Measurements from ENCODE around the gene PTPRA.

The PTPRA gene

DNA sequence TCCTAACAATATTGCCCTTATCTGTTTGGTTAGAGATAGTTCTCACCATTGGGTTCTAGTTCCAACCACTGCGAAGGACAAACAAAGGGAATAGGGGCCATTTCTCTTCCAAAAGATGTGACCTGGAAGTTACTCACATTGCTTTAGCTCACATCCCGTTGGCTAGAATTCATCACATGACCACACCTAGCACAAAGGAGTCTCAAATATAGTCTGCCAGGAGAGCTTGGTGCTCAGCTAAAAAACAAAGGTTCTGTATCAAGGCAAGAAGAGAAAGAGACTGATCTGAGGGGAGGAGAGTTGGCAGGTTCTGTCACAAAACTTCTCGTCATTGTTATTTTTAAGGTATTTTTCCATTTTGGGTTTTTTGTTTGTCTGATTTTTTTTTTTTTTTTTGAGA is 100.3 kb downstream of the PTPRA start:
- TF ChIP-seq CTCF (IDR thresholded peaks at IDR 0.05), result no peak
- H3K27me3 ChIP-seq, result no peaks in the 10 kb centered on the region
- H3K27ac ChIP-seq, result no peak overlapping the region
- no peaks in the 10 kb centered on the region for H3K9me3 ChIP-seq
- no peak overlapping the region for H3K4me3 ChIP-seq (ENCODE audit: low read depth in 1 of 2, low read length in 1 of 2)
- H3K4me1 ChIP-seq (ENCODE audit: control insufficient read depth in 1 of 2, insufficient read depth in 1 of 2, low read depth in 1 of 2, low read length in 1 of 2), result no peaks in the 10 kb centered on the region
- peaks cover 8% of the 10 kb centered on the region for H3K36me3 ChIP-seq

DNA sequence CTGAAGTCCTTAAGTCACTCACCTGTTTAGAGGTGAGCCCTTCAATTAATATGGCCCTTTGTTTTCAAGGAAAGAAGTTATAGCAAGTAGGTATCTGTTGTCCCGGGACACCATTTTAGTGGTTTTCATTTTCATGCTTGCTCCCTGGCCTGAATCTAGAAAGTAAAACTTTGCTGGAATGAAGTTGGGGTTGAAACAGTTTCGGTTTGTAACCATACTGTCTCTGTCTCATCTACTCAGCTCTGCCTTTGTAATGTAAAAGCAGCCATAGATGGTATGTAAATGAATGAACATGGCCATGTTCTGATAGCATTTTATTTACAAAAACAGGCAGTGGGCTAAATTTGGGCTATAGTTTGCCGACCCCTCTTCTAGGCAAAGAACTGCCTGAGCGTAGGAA is 105.2 kb downstream of the PTPRA start:
- no peaks in the 10 kb centered on the region for H3K9me3 ChIP-seq
- H3K27ac ChIP-seq, result no peak overlapping the region
- TF ChIP-seq CTCF (IDR thresholded peaks at IDR 0.05), result no peak
- H3K4me1 ChIP-seq (ENCODE audit: control insufficient read depth in 1 of 2, insufficient read depth in 1 of 2, low read depth in 1 of 2, low read length in 1 of 2), result no peaks in the 10 kb centered on the region
- H3K27me3 ChIP-seq, result no peaks in the 10 kb centered on the region
- H3K4me3 ChIP-seq (ENCODE audit: low read depth in 1 of 2, low read length in 1 of 2), result no peak overlapping the region
- peaks cover 5% of the 10 kb centered on the region for H3K36me3 ChIP-seq

- Histone ChIP-seq H3K4me3 (ENCODE audit: low read depth in 1 of 2, low read length in 1 of 2) (no peak overlapping the region), H3K36me3 (peaks cover 7% of the 10 kb centered on the region), H3K4me1 (ENCODE audit: control insufficient read depth in 1 of 2, insufficient read depth in 1 of 2, low read depth in 1 of 2, low read length in 1 of 2) (peaks cover 8 to 10% of the 10 kb centered on the region in 2 experiments), H3K27me3 (no peaks in the 10 kb centered on the region), H3K9me3 (no peaks in the 10 kb centered on the region), H3K27ac (no peak overlapping the region)
- no peak for TF ChIP-seq CTCF (IDR thresholded peaks at IDR 0.05)
Observed at GRCh38 chr20:2981646-2982045, 108.4 kb downstream of the PTPRA start.

DNA sequence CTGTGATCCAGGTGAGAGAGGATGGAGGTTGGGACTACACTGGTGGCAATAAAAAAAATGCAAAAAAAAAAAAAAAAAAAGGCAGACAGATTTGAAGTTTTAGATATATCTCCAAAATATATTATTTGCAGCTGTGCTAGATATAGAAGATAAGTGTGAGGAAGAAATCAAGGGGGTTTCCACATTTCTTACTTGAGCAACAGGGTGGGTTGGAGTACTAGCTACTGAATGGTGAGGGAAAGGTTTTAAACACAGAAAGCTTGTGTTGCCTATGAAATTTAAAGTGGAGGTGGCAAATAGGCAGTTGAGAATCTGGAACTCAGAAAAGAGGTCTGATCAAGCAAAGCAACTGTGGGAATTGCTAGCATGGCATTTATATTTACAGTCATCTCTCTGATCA is 110.2 kb downstream of the PTPRA start:
- Histone ChIP-seq H3K27me3 (no peaks in the 10 kb centered on the region), H3K9me3 (no peaks in the 10 kb centered on the region), H3K36me3 (peaks cover 22% of the 10 kb centered on the region), H3K27ac (no peak overlapping the region), H3K4me1 (ENCODE audit: control insufficient read depth in 1 of 2, insufficient read depth in 1 of 2, low read depth in 1 of 2, low read length in 1 of 2) (peaks cover 15% of the 10 kb centered on the region in 2 experiments), H3K4me3 (ENCODE audit: low read depth in 1 of 2, low read length in 1 of 2) (no peak overlapping the region)
- TF ChIP-seq CTCF (IDR thresholded peaks at IDR 0.05), result no peak

DNA sequence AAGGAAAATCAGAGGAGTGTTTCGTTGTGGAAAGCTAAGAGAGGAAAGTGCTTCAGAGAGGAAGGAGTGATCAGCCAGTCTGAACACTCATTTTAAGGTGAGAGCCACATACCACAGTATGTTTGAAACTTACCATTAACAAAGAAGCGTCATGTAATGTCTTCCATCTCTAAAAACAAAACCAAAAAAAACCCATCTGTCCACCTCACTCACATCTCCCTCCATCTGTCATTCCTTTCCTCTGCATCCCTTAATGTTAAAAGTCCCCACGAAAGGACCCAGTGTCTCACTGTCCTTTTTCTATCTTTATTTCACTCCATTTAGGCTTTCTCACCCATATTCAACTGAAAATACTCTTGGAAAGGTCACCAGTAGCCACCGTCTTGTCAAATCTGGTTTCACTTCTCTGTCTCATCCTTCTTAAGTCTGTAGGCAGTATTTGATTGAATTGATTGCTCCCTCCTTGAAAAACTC is 110.8 kb downstream of the PTPRA start:
- no peak overlapping the region for H3K27ac ChIP-seq
- H3K36me3 ChIP-seq, result peaks cover 28% of the 10 kb centered on the region
- no peaks in the 10 kb centered on the region for H3K27me3 ChIP-seq
- peaks cover 15% of the 10 kb centered on the region in 2 experiments for H3K4me1 ChIP-seq (ENCODE audit: control insufficient read depth in 1 of 2, insufficient read depth in 1 of 2, low read depth in 1 of 2, low read length in 1 of 2)
- no peak overlapping the region for H3K4me3 ChIP-seq (ENCODE audit: low read depth in 1 of 2, low read length in 1 of 2)
- no peaks in the 10 kb centered on the region for H3K9me3 ChIP-seq
- no peak for TF ChIP-seq CTCF (IDR thresholded peaks at IDR 0.05)

All from neutrophil (primary cell).